Measurements from ENCODE around the gene SIVA1.

The SIVA1 gene

DNA sequence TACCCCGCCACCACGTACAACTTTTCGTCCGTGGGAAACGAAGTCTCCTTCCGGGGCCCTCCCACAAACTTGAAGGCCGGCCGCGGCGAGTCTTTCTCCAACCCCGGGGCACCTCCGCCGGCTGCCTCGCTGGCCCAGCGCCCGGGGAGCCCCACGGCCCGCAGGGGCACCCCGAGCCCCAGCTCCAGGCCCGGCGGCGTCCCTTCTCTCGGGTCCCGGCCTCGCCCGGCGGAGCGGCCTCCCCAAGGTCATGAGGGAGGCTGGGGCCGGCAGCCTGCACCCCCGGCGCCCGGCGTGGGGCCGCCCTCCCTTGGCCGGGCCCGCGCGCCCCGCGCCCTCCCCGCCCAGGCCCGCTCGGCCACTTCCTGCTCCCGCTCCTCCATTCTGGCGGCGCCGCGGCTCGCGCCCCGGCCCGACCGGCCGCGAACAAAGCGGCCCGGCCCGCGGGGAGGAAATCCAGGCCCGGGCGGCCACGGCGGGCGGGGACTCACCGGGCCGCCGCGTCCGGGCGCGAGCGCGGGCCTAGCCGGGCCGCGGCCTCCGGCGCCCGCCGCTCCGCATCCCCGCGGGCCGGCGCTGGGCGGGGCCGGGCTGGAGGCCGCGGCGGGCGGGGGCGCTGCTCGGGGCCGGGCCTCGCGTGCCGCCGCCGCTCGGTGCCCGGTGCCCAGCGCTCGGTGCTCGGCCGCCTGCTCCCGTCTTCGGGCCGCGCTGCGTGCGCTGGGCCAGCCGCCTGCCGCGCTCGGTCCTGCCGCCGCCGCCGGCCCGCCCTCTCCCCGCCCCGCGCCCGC, 42.2 kb downstream of the SIVA1 start, which contains the start of gene AKT1:
TSS of gene AKT1 (minus strand) at position 756 of the 788 bp plus-strand sequence. CDS start 3,105 bp downstream, outside the sequence.
- DNase-seq (ENCODE audit: extremely low read depth, insufficient read length) = peak; percentile 52
- TF ChIP-seq, protein P1, sequence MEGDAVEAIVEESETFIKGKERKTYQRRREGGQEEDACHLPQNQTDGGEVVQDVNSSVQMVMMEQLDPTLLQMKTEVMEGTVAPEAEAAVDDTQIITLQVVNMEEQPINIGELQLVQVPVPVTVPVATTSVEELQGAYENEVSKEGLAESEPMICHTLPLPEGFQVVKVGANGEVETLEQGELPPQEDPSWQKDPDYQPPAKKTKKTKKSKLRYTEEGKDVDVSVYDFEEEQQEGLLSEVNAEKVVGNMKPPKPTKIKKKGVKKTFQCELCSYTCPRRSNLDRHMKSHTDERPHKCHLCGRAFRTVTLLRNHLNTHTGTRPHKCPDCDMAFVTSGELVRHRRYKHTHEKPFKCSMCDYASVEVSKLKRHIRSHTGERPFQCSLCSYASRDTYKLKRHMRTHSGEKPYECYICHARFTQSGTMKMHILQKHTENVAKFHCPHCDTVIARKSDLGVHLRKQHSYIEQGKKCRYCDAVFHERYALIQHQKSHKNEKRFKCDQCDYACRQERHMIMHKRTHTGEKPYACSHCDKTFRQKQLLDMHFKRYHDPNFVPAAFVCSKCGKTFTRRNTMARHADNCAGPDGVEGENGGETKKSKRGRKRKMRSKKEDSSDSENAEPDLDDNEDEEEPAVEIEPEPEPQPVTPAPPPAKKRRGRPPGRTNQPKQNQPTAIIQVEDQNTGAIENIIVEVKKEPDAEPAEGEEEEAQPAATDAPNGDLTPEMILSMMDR (IDR thresholded peaks at IDR 0.05; ENCODE audit: insufficient read depth, low read length, poor library complexity, severe bottlenecking) = no peak
- Histone ChIP-seq H3K4me3 (replicated peaks; ENCODE audit: low read depth, low read length) (peak within 1 kb of the TSS; percentile 81), H3K27me3 (replicated peaks; ENCODE audit: control insufficient read depth, insufficient read depth, low read length) (peaks cover 1% of the 10 kb centered on the region; the same call in 1 of the 2 replicates), H3K36me3 (ENCODE audit: control insufficient read depth, insufficient read depth, low read length) (peaks cover 13% of the 10 kb centered on the region)

GRCh38 chr14:104795781-104796686, 43.1 kb downstream of the SIVA1 start:
- Histone ChIP-seq H3K4me3 (replicated peaks; ENCODE audit: low read depth, low read length) (peak overlapping the region; percentile 57), H3K27me3 (replicated peaks; ENCODE audit: control insufficient read depth, insufficient read depth, low read length) (peaks cover 1% of the 10 kb centered on the region; the same call in 1 of the 2 replicates), H3K36me3 (ENCODE audit: control insufficient read depth, insufficient read depth, low read length) (peaks cover 6% of the 10 kb centered on the region)
- TF ChIP-seq, protein P1 (IDR thresholded peaks at IDR 0.05; ENCODE audit: insufficient read depth, low read length, poor library complexity, severe bottlenecking) = no peak
- DNase-seq (ENCODE audit: extremely low read depth, insufficient read length) = peak; percentile 67

DNA sequence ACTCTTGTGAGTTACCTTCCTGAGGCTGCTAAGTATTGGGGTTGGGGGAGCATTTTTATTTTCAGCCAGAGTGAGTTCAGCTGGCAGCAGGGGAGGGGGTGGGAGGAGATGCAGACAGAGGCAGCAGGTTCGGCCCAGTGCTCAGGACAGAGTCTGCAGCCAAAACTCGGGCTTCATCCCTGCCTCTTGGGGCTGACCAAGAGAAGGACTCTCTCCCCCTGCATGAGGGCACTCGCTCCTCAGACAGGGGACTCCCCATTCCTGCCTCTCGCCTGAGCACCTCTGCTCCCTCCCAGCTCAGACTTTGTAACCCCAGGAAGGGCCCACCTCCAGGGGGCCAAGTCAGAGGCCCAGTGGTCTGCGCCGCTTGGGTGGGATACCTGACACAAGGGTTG, 43.7 kb downstream of the SIVA1 start:
- H3K27me3 ChIP-seq (replicated peaks; ENCODE audit: control insufficient read depth, insufficient read depth, low read length) = peaks cover 1% of the 10 kb centered on the region; the same call in 1 of the 2 replicates
- TF ChIP-seq, protein P1 (IDR thresholded peaks at IDR 0.05; ENCODE audit: insufficient read depth, low read length, poor library complexity, severe bottlenecking) = no peak

GRCh38 chr14:104797115-104798044, 44.4 kb downstream of the SIVA1 start:
- no peak overlapping the region for H3K4me3 ChIP-seq (replicated peaks; ENCODE audit: low read depth, low read length)
- no peak for DNase-seq (ENCODE audit: extremely low read depth, insufficient read length)
- peaks cover 1% of the 10 kb centered on the region; the same call in 1 of the 2 replicates for H3K27me3 ChIP-seq (replicated peaks; ENCODE audit: control insufficient read depth, insufficient read depth, low read length)
- no peaks in the 10 kb centered on the region for H3K36me3 ChIP-seq (ENCODE audit: control insufficient read depth, insufficient read depth, low read length)
- TF ChIP-seq, protein P1 (IDR thresholded peaks at IDR 0.05; ENCODE audit: insufficient read depth, low read length, poor library complexity, severe bottlenecking) = no peak

More for the DNA sequence above, 43.7 kb downstream of the SIVA1 start:
- no peak for DNase-seq (ENCODE audit: extremely low read depth, insufficient read length)
- Histone ChIP-seq H3K36me3 (ENCODE audit: control insufficient read depth, insufficient read depth, low read length) (peaks cover 3% of the 10 kb centered on the region), H3K4me3 (replicated peaks; ENCODE audit: low read depth, low read length) (no peak overlapping the region)
